K562 (cell line): Measurements from ENCODE around the gene LASP1. TPM values are rescaled to one million over a fixed set of nuclear protein-coding genes. Genes with fewer than 3 reads are reported as not detected.
A peak's percentile ranks its signal among the peaks of the same experiment; 100 is the strongest.

Experiments
- AFF1 ChIP-seq, 2 experiments: fragments of 450-650 bp; IDR thresholded peaks; 2 replicates each; pipeline ENCODE4 v1.6.1; 2018; ENCODE audit warnings: mild to moderate bottlenecking in 2 of 2, low read depth in 1 of 2; ENCODE audit not compliant: partially characterized antibody in 2 of 2
- HBP1 ChIP-seq: fragments of 450-650 bp; formaldehyde crosslinking; IDR thresholded peaks from 2 replicates; pipeline ENCODE4 v1.4.0; 2022; ENCODE audit warnings: missing genetic modification characterization
- HNRNPUL1 ChIP-seq: fragments of 200-400 bp; formaldehyde crosslinking; IDR thresholded peaks from 2 replicates; pipeline ENCODE4 v1.6.1; 2017; ENCODE audit warnings: low read length
- IRF9 ChIP-seq: fragments of 450-650 bp; IDR thresholded peaks from 2 replicates; pipeline ENCODE4 v1.6.1; 2016; ENCODE audit warnings: missing biosample characterization, missing genetic modification characterization
- MTF1 ChIP-seq: fragments of 250-450 bp; sonication (Bioruptor Pico); IDR thresholded peaks from 2 replicates; pipeline ENCODE4 v1.9.0; 2021; ENCODE audit warnings: moderate library complexity, mild to moderate bottlenecking, inconsistent platforms, borderline replicate concordance
- NFE2L1 ChIP-seq: fragments of 450-650 bp; IDR thresholded peaks from 2 replicates; pipeline ENCODE4 v1.6.1; 2016; ENCODE audit warnings: missing genetic modification characterization, low read depth, mild to moderate bottlenecking, missing compliant biosample characterization, moderate library complexity, borderline replicate concordance
- UBTF ChIP-seq, 2 experiments: IDR thresholded peaks; 2 replicates each; pipeline ENCODE4 v1.6.1; 2012; ENCODE audit warnings: improper control_type of control experiment in 2 of 2, low read depth in 2 of 2, low read length in 2 of 2, borderline replicate concordance in 1 of 2
- ZFP1 ChIP-seq: fragments of 450-650 bp; formaldehyde crosslinking; IDR thresholded peaks from 2 replicates; pipeline ENCODE4 v1.4.0; 2020; ENCODE audit warnings: mild to moderate bottlenecking, mixed read lengths
- ZFX ChIP-seq: sonication (generic); formaldehyde crosslinking; IDR thresholded peaks from 2 replicates; pipeline ENCODE4 v1.8.0; 2022; ENCODE audit warnings: mild to moderate bottlenecking, missing genetic modification reagents, moderate library complexity
- ZKSCAN1 ChIP-seq: fragments of 150-350 bp; IDR thresholded peaks from 2 replicates; pipeline ENCODE4 v1.6.1; 2016; ENCODE audit warnings: low read depth, low read length
- ZKSCAN3 ChIP-seq: fragments of 250-450 bp; sonication (Bioruptor Pico); IDR thresholded peaks from 2 replicates; pipeline ENCODE4 v1.4.0; 2020
- ZNF398 ChIP-seq: fragments of 250-450 bp; sonication (Bioruptor Pico); IDR thresholded peaks from 2 replicates; pipeline ENCODE4 v1.8.0; 2021; ENCODE audit warnings: moderate library complexity, mild to moderate bottlenecking, inconsistent platforms
- ZNF830 ChIP-seq: fragments of 250-450 bp; sonication (Bioruptor Pico); IDR thresholded peaks from 2 replicates; pipeline ENCODE4 v1.5.0; 2021; ENCODE audit warnings: mild to moderate bottlenecking
- polyA plus RNA-seq, 8 experiments: library from polyadenylated mRNA; depleted of rRNA in 4 of 8; stranded (reverse) in 5 of 8; unstranded in 3 of 8; fragments of >200 nt; fragmentation: Nextera tagmentation in 2 of 8; fragmentation: Illumina TruSeq in 1 of 8; extraction: Ambion mirVana in 2 of 8; extraction: Trizol in 1 of 8; gene quantifications; 2 replicates each; pipeline versions ENCODE4 v1.2.1 to v1.2.3, GENCODE V29; 2011 to 2014; ENCODE audit warnings: inconsistent platforms in 1 of 8, missing spikeins in 1 of 8
- total RNA-seq, 7 experiments: library from RNA; depleted of rRNA in 6 of 7; stranded (reverse); fragments of >200 nt in 6 of 7; fragmentation: Illumina TruSeq in 2 of 7; extraction: Trizol in 2 of 7; gene quantifications; 2 replicates each; pipeline versions ENCODE4 v1.2.1 to v1.2.3, GENCODE V29; 2011 to 2021; ENCODE audit warnings: low replicate concordance in 1 of 7

Gene LASP1
- total and polyA plus RNA-seq, 9 of the 15 experiments (the other 6 are each of a cell fraction or from before 2014, with no cell fraction given): 23.0 to 125 (median 55.3) TPM

GRCh38 chr17:38824899-38825761 is 44.7 kb upstream of the LASP1 start, which contains the start of gene CWC25 (continued):
- TF ChIP-seq ZFP1 (CRISPR knock-in tag) (no peak), ZFX (CRISPR knock-in tag) (peak; percentile 100), HBP1 (no peak), MTF1 (CRISPR knock-in tag) (no peak), ZNF398 (CRISPR knock-in tag) (no peak), HNRNPUL1 (no peak), ZNF830 (CRISPR knock-in tag) (no peak), ZKSCAN1 (peak; percentile 96), AFF1 (IDR thresholded peaks at IDR 0.05; ENCODE audit: low read depth in 1 of 2, partially characterized antibody in 2 of 2) (peak in 1 of 2 experiments; percentile 72), NFE2L1 (tag) (no peak), UBTF (IDR thresholded peaks at IDR 0.05; ENCODE audit: borderline replicate concordance in 1 of 2, low read depth in 2 of 2, low read length in 2 of 2) (no peak), IRF9 (no peak), ZKSCAN3 (CRISPR knock-in tag) (no peak)
